Stomach (tissue), 4 donors: ENCODE measurements around the gene SCGN.

Experiments
- CTCF ChIP-seq, 7 experiments: fragments of 450-650 bp in 4 of 7; fragments of 200-600 bp in 3 of 7; sonication (generic) in 3 of 7; IDR thresholded peaks; one replicate each; pipeline ENCODE4 v1.5.1; 2016 to 2019; ENCODE audit warnings: antibody characterized with exemption in 7 of 7, control low read depth in 2 of 7, mild to moderate bottlenecking in 1 of 7
- POLR2AphosphoS5 ChIP-seq, 3 donors: sonication (generic); formaldehyde crosslinking; IDR thresholded peaks; one replicate each; pipeline ENCODE4 v1.6.1; 2016; ENCODE audit warnings: antibody characterized with exemption in 3 of 3

- TF ChIP-seq POLR2AphosphoS5 (IDR thresholded peaks at IDR 0.05): no peak
- no peak for TF ChIP-seq CTCF (IDR thresholded peaks at IDR 0.05)
Observed at GRCh38 chr6:25640446-25640845, 11.6 kb upstream of the SCGN start.
